ENCODE results near the gene ZNF813. TPM values are rescaled to one million over a fixed set of nuclear protein-coding genes. Genes with fewer than 3 reads are reported as not detected.

ZNF813 gene
- total RNA-seq, result 3.9 and 5.3 TPM in 2 replicates

GRCh38 chr19:53467485-53468262, at the start of gene ZNF813:
Gene ZNF813 (plus strand): TSS chr19:53467733. CDS start chr19:53483823, 16,090 bp downstream.

GRCh38 chr19:53431399-53432087, 36.0 kb upstream of the ZNF813 start, which contains the start of gene ZNF761:
Gene ZNF761 (plus strand): TSS chr19:53431984. CDS start chr19:53447269, 15,285 bp downstream.

DNA sequence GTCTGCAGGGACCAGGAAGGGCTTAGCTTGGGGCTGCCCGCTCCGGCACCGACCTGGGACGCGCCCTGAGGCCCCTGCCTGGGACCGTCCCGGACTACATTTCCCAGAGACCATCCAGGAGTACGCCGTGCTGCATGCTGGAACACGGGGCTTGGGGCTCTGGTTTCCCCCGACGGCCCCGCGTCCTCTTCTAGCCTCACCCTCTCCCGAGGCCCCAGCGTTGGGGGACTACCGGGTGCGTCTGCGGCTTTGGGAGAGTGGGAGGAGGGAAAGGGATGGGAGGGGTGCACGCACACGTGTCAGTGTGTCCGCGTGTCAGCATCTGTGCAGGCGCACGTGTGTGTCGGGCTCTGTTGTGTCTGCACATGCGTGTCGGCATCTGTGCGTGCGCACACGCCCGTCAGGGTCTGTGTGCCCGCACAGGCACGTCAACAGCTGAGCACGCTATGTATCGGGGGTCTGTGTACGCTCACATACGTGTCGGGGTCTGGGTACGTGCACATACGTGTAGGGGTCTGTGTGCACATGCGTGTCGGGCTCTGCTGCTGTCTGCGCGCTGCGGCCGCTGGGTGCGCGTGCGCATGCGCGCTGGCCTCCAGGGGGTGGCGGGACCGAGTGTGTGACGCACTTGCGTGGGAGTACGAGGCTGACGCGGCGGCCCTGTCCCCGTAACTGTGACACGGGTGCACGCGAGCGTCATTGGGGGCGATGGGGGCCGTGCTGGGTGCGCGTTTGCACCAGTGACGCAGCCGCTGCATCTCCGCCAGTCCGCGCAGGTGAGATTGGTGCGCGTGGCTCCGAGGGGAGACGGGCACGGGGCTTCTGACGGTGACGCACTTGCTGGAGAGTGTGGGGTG, 70.2 kb downstream of the ZNF813 start, which contains the start of gene ZNF331:
TSS of gene ZNF331 (plus strand) at position 625 of the 857 bp plus-strand sequence. CDS start 31,232 bp downstream, outside the sequence.

Other genes starting within 250 kb of the ZNF813 start
- gene ZNF677, start 212.9 kb upstream of the ZNF813 start, total RNA-seq, result 15.0 and 17.3 TPM in 2 replicates
- gene VN1R2, start 209.4 kb upstream of the ZNF813 start, total RNA-seq, result not detected in 2 replicates
- not detected in 2 replicates for gene VN1R4, start 200.0 kb upstream of the ZNF813 start, total RNA-seq
- gene ZNF845, start 134.0 kb upstream of the ZNF813 start, total RNA-seq, result 6.8 and 7.1 TPM in 2 replicates
- gene ZNF525, start 102.0 kb upstream of the ZNF813 start, total RNA-seq, result 6.3 and 6.5 TPM in 2 replicates
- 8.5 and 12.7 TPM in 2 replicates for gene ZNF765, start 72.6 kb upstream of the ZNF813 start, total RNA-seq
- 9.1 and 12.9 TPM in 2 replicates for gene ZNF761, start 35.7 kb upstream of the ZNF813 start, total RNA-seq
- gene ZNF331, start 70.4 kb downstream of the ZNF813 start, total RNA-seq, result 8.5 and 10.4 TPM in 2 replicates
- not detected in 2 replicates for gene DPRX, start 164.3 kb downstream of the ZNF813 start, total RNA-seq

All from bronchial smooth muscle cell (primary cell).